Measurements from ENCODE around the gene LTB. TPM values are rescaled to one million over a fixed set of nuclear protein-coding genes. Genes with fewer than 3 reads are reported as not detected.

Gene LTB
- total RNA-seq, 4 donors from 2014 or later = 1.5 TPM; not detected in 3

GRCh38 chr6:31579546-31580437, 2.4 kb downstream of the LTB start:
- Histone ChIP-seq H3K36me3 (no peaks in the 10 kb centered on the region), H3K4me1 (peaks cover 0 to 5% of the 10 kb centered on the region in 2 donors), H3K4me3 (no peak overlapping the region), H3K27me3 (no peaks in the 10 kb centered on the region), H3K27ac (no peak overlapping the region), H3K9me3 (no peaks in the 10 kb centered on the region)
- TF ChIP-seq CTCF (IDR thresholded peaks at IDR 0.05) (no peak), POLR2A (IDR thresholded peaks at IDR 0.05) (no peak)
- no peak for DNase-seq
- intact Hi-C loops (cut with DNase I; ENCODE audit: low total_unique reads) = no loop called here

- TF ChIP-seq POLR2A (IDR thresholded peaks at IDR 0.05) = no peak
- TF ChIP-seq CTCF (IDR thresholded peaks at IDR 0.05) = no peak
- DNase-seq = no peak
- H3K4me3 ChIP-seq = no peak overlapping the region
- intact Hi-C loops (cut with DNase I; ENCODE audit: low total_unique reads) = no loop called here
- no peak overlapping the region for H3K27ac ChIP-seq
- no peaks in the 10 kb centered on the region for H3K27me3 ChIP-seq
- H3K4me1 ChIP-seq = peaks cover 0 to 5% of the 10 kb centered on the region in 2 donors
- no peaks in the 10 kb centered on the region for H3K36me3 ChIP-seq
- H3K9me3 ChIP-seq = no peaks in the 10 kb centered on the region
Observed at GRCh38 chr6:31579119-31579505, 3.1 kb downstream of the LTB start.

- TF ChIP-seq CTCF (IDR thresholded peaks at IDR 0.05) (no peak), POLR2A (IDR thresholded peaks at IDR 0.05) (no peak)
- intact Hi-C loops (cut with DNase I; ENCODE audit: low total_unique reads) = no loop called here
- no peak for DNase-seq
Observed at GRCh38 chr6:31578184-31579118, 3.8 kb downstream of the LTB start.

GRCh38 chr6:31577579-31577966, 4.7 kb downstream of the LTB start:
- Histone ChIP-seq H3K4me1 (peaks cover 0 to 5% of the 10 kb centered on the region in 2 donors), H3K9me3 (no peaks in the 10 kb centered on the region), H3K4me3 (no peak overlapping the region), H3K27me3 (no peaks in the 10 kb centered on the region), H3K27ac (no peak overlapping the region), H3K36me3 (no peaks in the 10 kb centered on the region)
- TF ChIP-seq POLR2A (IDR thresholded peaks at IDR 0.05) (no peak), CTCF (IDR thresholded peaks at IDR 0.05) (no peak)
- intact Hi-C loops (cut with DNase I; ENCODE audit: low total_unique reads) = no loop called here
- DNase-seq = no peak

More at GRCh38 chr6:31578184-31579118, 3.8 kb downstream of the LTB start:
- H3K27me3 ChIP-seq = no peaks in the 10 kb centered on the region
- no peaks in the 10 kb centered on the region for H3K9me3 ChIP-seq
- no peaks in the 10 kb centered on the region for H3K36me3 ChIP-seq
- no peak overlapping the region for H3K27ac ChIP-seq
- peaks cover 0 to 5% of the 10 kb centered on the region in 2 donors for H3K4me1 ChIP-seq
- no peak overlapping the region for H3K4me3 ChIP-seq

All from uterus (tissue), 4 donors.